GM23338 (cell line): ENCODE results near the gene SDHAF2. TPM values are rescaled to one million over a fixed set of nuclear protein-coding genes. Genes with fewer than 3 reads are reported as not detected.

Experiments
- ATAC-seq: fragments of 200-7000 bp; cut with Tn5 transposase; 3 replicates; pipeline ENCODE4 v1.9.1; 2020
- DNase-seq: peaks from one replicate; pipeline ENCODE4 v3.0.0-alpha.2; 2015; ENCODE audit warnings: low spot score
- H2AFZ ChIP-seq: fragments of 200-600 bp; sonication (generic); 2 replicates; pipeline ENCODE4 v1.8.0; 2016; ENCODE audit warnings: antibody characterized with exemption, mild to moderate bottlenecking, moderate library complexity
- H3F3A ChIP-seq: fragments of 200-600 bp; sonication (generic); replicated peaks from 2 replicates; pipeline ENCODE4 v1.8.0; 2017; ENCODE audit warnings: antibody characterized with exemption, mixed run types, low read depth
- H3K27ac ChIP-seq: fragments of 200-600 bp; sonication (generic); 2 replicates; pipeline ENCODE4 v1.6.1; 2016; ENCODE audit warnings: low read depth
- H3K27me3 ChIP-seq: fragments of 200-600 bp; sonication (generic); 2 replicates; pipeline ENCODE4 v1.8.0; 2016; ENCODE audit warnings: mild to moderate bottlenecking, mixed run types, moderate library complexity; ENCODE audit not compliant: insufficient read depth
- H3K36me3 ChIP-seq: fragments of 200-600 bp; sonication (generic); 2 replicates; pipeline ENCODE4 v1.8.0; 2016; ENCODE audit warnings: mild to moderate bottlenecking; ENCODE audit not compliant: insufficient read depth
- H3K4me1 ChIP-seq: fragments of 200-600 bp; sonication (generic); 2 replicates; pipeline ENCODE4 v1.8.0; 2016; ENCODE audit warnings: mild to moderate bottlenecking, moderate library complexity; ENCODE audit not compliant: insufficient read depth
- H3K4me2 ChIP-seq: fragments of 200-600 bp; sonication (generic); 2 replicates; pipeline ENCODE4 v1.7.1; 2017; ENCODE audit warnings: mixed run types
- H3K4me3 ChIP-seq: fragments of 200-600 bp; sonication (generic); 2 replicates; pipeline ENCODE4 v1.6.1; 2016; ENCODE audit warnings: mixed run types
- H3K79me2 ChIP-seq: fragments of 200-600 bp; sonication (generic); replicated peaks from 2 replicates; pipeline ENCODE4 v1.8.0; 2017; ENCODE audit warnings: mild to moderate bottlenecking; ENCODE audit not compliant: insufficient read depth
- H3K9me2 ChIP-seq: fragments of 200-600 bp; sonication (generic); 2 replicates; pipeline ENCODE4 v1.8.0; 2017; ENCODE audit not compliant: insufficient read depth
- H4K20me1 ChIP-seq: fragments of 200-600 bp; sonication (generic); replicated peaks from 2 replicates; pipeline ENCODE4 v1.8.0; 2017; ENCODE audit warnings: mild to moderate bottlenecking; ENCODE audit not compliant: insufficient read depth
- H3K27ac Mint-ChIP-seq: 2 replicates; pipeline ENCODE4 v1.8.0; 2020; ENCODE audit warnings: inconsistent platforms, mild to moderate bottlenecking, moderate library complexity, mixed read lengths
- H3K27me3 Mint-ChIP-seq: 3 replicates; pipeline ENCODE4 v1.8.0; 2022; ENCODE audit warnings: low read depth, mild to moderate bottlenecking, moderate library complexity, mixed read lengths, inconsistent platforms; ENCODE audit not compliant: insufficient read depth, poor library complexity
- H3K36me3 Mint-ChIP-seq: 3 replicates; pipeline ENCODE4 v1.8.0; 2021; ENCODE audit warnings: low read depth, mild to moderate bottlenecking, inconsistent platforms, moderate library complexity, mixed read lengths
- H3K4me1 Mint-ChIP-seq: 3 replicates; pipeline ENCODE4 v1.8.0; 2020; ENCODE audit warnings: mild to moderate bottlenecking, inconsistent platforms, mixed read lengths
- H3K4me3 Mint-ChIP-seq: 3 replicates; pipeline ENCODE4 v1.8.0; 2021; ENCODE audit warnings: moderate library complexity, mild to moderate bottlenecking, inconsistent platforms, mixed read lengths
- H3K9me3 Mint-ChIP-seq: 3 replicates; pipeline ENCODE4 v1.8.0; 2020; ENCODE audit warnings: moderate library complexity, mild to moderate bottlenecking, inconsistent platforms, mixed read lengths
- CREB1 ChIP-seq: fragments of 250-450 bp; sonication (Bioruptor Pico); IDR thresholded peaks from 2 replicates; pipeline ENCODE4 v1.5.0; 2020; ENCODE audit warnings: low read depth, mild to moderate bottlenecking, moderate library complexity
- CTCF ChIP-seq, 2 experiments: fragments of 200-600 bp in 1 of 2; sonication (generic) in 1 of 2; conservative IDR thresholded peaks; 2 replicates each; pipeline versions ENCODE4 v1.5.1 to v1.6.1; 2016 to 2017; ENCODE audit warnings: antibody characterized with exemption in 2 of 2, low read depth in 2 of 2, mild to moderate bottlenecking in 2 of 2, moderate library complexity in 1 of 2
- ETS1 ChIP-seq: IDR thresholded peaks from 2 replicates; pipeline ENCODE4 v1.6.1; 2016; ENCODE audit warnings: antibody characterized with exemption
- EZH2 ChIP-seq: fragments of 200-600 bp; sonication (generic); IDR thresholded peaks from one replicate; pipeline ENCODE4 v1.8.0; 2017; ENCODE audit warnings: antibody characterized with exemption, mild to moderate bottlenecking, low read depth; ENCODE audit not compliant: unreplicated experiment
- EZH2phosphoT487 ChIP-seq: fragments of 200-600 bp; sonication (generic); IDR thresholded peaks from one replicate; pipeline ENCODE4 v1.8.1; 2018; ENCODE audit warnings: antibody characterized with exemption; ENCODE audit not compliant: unreplicated experiment
- JUNB ChIP-seq: IDR thresholded peaks from one replicate; pipeline ENCODE4 v1.6.1; 2016; ENCODE audit warnings: antibody characterized with exemption; ENCODE audit not compliant: unreplicated experiment
- STAT1 ChIP-seq: IDR thresholded peaks from one replicate; pipeline ENCODE4 v1.6.1; 2016; ENCODE audit warnings: antibody characterized with exemption; ENCODE audit not compliant: unreplicated experiment
- ZNF114 ChIP-seq: fragments of 250-450 bp; sonication (Bioruptor Pico); IDR thresholded peaks from 2 replicates; pipeline ENCODE4 v1.5.0; 2020; ENCODE audit warnings: mild to moderate bottlenecking, moderate library complexity
- ZNF331 ChIP-seq: fragments of 250-450 bp; sonication (Bioruptor Pico); IDR thresholded peaks from 2 replicates; pipeline ENCODE4 v1.5.0; 2020; ENCODE audit warnings: low read depth, mild to moderate bottlenecking, moderate library complexity
- ZNF462 ChIP-seq: fragments of 250-450 bp; sonication (Bioruptor Pico); IDR thresholded peaks from 2 replicates; pipeline ENCODE4 v1.5.0; 2020; ENCODE audit warnings: mild to moderate bottlenecking, moderate library complexity
- polyA plus RNA-seq: library from polyadenylated mRNA; unstranded; fragments of >200 nt; fragmentation: Nextera tagmentation; extraction: Ambion mirVana; gene quantifications from 2 replicates; pipeline ENCODE4 v1.2.1, GENCODE V29; 2016
- total RNA-seq: library from RNA; depleted of rRNA; stranded (reverse); fragments of >200 nt; shearing (Covaris generic); gene quantifications from 2 replicates; pipeline ENCODE4 v1.2.3, GENCODE V29; 2014
- TF ChIP-seq, protein P1 (sequence below): IDR thresholded peaks from one replicate; pipeline ENCODE4 v1.6.1; 2018; ENCODE audit warnings: antibody characterized with exemption; ENCODE audit not compliant: unreplicated experiment

SDHAF2 gene
- total and polyA plus RNA-seq, 2 experiments from 2014 or later, result 53.8 to 57.0 TPM

DNA sequence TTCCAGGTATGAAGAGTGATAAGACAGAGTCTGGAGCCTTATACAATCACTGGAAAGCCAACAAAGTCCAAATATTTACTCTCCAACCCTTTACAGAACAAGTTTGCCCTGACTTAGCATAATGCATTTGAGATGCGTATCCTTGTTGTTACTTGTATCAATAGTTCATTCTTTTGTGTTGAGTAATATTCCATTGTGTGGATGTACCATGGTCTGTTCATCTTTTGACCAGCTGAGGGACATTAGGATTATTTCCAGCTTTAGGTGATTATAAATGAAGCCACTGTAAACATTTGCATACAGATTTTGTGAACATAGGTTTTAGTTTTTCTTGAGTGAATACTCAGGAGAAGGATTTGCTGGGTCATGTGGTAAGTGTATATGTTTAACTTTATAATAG is 9.7 kb downstream of the SDHAF2 start (continued):
- TF ChIP-seq STAT1 (no peak), ZNF331 (CRISPR knock-in tag) (no peak)

DNA sequence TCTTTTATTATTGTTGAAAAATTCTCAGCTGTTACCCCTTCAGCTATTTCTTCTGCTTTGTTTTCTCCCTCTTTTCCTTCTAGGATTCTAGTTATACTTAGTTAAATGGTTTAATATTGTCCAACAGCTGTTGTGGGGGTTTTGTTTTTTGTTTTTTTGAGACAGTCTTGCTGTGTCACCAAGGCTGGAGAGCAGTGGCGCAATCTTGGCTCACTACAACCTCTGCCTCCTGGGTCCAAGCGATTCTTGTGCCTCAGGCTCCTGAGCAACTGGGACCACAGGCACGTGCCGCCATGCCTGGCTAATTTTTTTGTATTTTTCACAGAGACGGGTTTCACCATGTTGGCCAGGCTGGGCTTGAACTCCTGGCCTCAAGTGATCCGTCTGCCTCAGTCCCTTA is 12.7 kb downstream of the SDHAF2 start:
- Mint-ChIP-seq H3K4me3 (no peak overlapping the region), H3K9me3 (no peaks in the 10 kb centered on the region; the same call in 2 of the 3 replicates), H3K27me3 (no peaks in the 10 kb centered on the region), H3K36me3 (peaks cover 70% of the 10 kb centered on the region), H3K4me1 (peaks cover 7% of the 10 kb centered on the region), H3K27ac (peak overlapping the region; percentile 59)
- H2AFZ ChIP-seq, result no peak overlapping the region
- H3F3A ChIP-seq, result peaks cover 18% of the 10 kb centered on the region; the same call in 1 of the 2 replicates
- no peaks in the 10 kb centered on the region for H3K27me3 ChIP-seq
- DNase-seq, result no peak
- no peaks in the 10 kb centered on the region for H3K9me2 ChIP-seq
- H3K4me3 ChIP-seq, result no peak overlapping the region
- H3K27ac ChIP-seq, result peak overlapping the region; percentile 65; the same call in 1 of the 2 replicates
- no peaks in the 10 kb centered on the region; the same call in 1 of the 2 replicates for H3K4me1 ChIP-seq
- peaks cover 44% of the 10 kb centered on the region for H3K36me3 ChIP-seq
- no peak for TF ChIP-seq EZH2
- no peak for TF ChIP-seq CREB1 (CRISPR knock-in tag)
- TF ChIP-seq, protein P1, sequence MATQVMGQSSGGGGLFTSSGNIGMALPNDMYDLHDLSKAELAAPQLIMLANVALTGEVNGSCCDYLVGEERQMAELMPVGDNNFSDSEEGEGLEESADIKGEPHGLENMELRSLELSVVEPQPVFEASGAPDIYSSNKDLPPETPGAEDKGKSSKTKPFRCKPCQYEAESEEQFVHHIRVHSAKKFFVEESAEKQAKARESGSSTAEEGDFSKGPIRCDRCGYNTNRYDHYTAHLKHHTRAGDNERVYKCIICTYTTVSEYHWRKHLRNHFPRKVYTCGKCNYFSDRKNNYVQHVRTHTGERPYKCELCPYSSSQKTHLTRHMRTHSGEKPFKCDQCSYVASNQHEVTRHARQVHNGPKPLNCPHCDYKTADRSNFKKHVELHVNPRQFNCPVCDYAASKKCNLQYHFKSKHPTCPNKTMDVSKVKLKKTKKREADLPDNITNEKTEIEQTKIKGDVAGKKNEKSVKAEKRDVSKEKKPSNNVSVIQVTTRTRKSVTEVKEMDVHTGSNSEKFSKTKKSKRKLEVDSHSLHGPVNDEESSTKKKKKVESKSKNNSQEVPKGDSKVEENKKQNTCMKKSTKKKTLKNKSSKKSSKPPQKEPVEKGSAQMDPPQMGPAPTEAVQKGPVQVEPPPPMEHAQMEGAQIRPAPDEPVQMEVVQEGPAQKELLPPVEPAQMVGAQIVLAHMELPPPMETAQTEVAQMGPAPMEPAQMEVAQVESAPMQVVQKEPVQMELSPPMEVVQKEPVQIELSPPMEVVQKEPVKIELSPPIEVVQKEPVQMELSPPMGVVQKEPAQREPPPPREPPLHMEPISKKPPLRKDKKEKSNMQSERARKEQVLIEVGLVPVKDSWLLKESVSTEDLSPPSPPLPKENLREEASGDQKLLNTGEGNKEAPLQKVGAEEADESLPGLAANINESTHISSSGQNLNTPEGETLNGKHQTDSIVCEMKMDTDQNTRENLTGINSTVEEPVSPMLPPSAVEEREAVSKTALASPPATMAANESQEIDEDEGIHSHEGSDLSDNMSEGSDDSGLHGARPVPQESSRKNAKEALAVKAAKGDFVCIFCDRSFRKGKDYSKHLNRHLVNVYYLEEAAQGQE, result no peak
- TF ChIP-seq ZNF114 (CRISPR knock-in tag), result no peak
- no peak for TF ChIP-seq STAT1
- no peak for TF ChIP-seq CTCF (conservative IDR thresholded peaks at IDR 0.05; ENCODE audit: low read depth in 2 of 2)
- no peak for TF ChIP-seq ZNF462 (CRISPR knock-in tag)
- TF ChIP-seq ETS1, result no peak
- TF ChIP-seq JUNB, result no peak
- TF ChIP-seq EZH2phosphoT487, result no peak
- no peak for ATAC-seq
- H3K4me2 ChIP-seq, result no peak overlapping the region
- peaks cover 73% of the 10 kb centered on the region for H3K79me2 ChIP-seq
- peaks cover 50% of the 10 kb centered on the region for H4K20me1 ChIP-seq
